ENCODE data around the gene FKBP15.
"Not testable (repeated sequence)": the region's sequence is repeated elsewhere in the genome, so short reads cannot be mapped to it uniquely, and the experiment has no call there.

The FKBP15 gene

GRCh38 chr9:113245894-113246293 lies 24.8 kb upstream of the FKBP15 start:
- H3K27ac ChIP-seq: no peak overlapping the region
- no peak for TF ChIP-seq ZFX (IDR thresholded peaks at IDR 0.05)
- TF ChIP-seq CTCF (conservative IDR thresholded peaks at IDR 0.05): no peak

- no peak for TF ChIP-seq CTCF (conservative IDR thresholded peaks at IDR 0.05)
- TF ChIP-seq ZFX (IDR thresholded peaks at IDR 0.05): no peak
- no peak overlapping the region for H3K27ac ChIP-seq
These were observed 23.5 kb upstream of the FKBP15 start for GRCh38 chr9:113244556-113244955.

- H3K27ac ChIP-seq: no peak overlapping the region
- no peak for TF ChIP-seq CTCF (conservative IDR thresholded peaks at IDR 0.05)
These were observed 20.1 kb upstream of the FKBP15 start for GRCh38 chr9:113241161-113241560.

- no peak for TF ChIP-seq CTCF (conservative IDR thresholded peaks at IDR 0.05)
- TF ChIP-seq ZFX (IDR thresholded peaks at IDR 0.05): no peak
- no peak overlapping the region for H3K27ac ChIP-seq
These were observed 17.8 kb upstream of the FKBP15 start for GRCh38 chr9:113238859-113239232.

GRCh38 chr9:113238202-113238858 lies 17.3 kb upstream of the FKBP15 start:
- H3K27ac ChIP-seq: no peak overlapping the region
- TF ChIP-seq CTCF (conservative IDR thresholded peaks at IDR 0.05): no peak
- TF ChIP-seq ZFX (IDR thresholded peaks at IDR 0.05): no peak

- H3K27ac ChIP-seq: no peak overlapping the region
- no peak for TF ChIP-seq CTCF (conservative IDR thresholded peaks at IDR 0.05)
- no peak for TF ChIP-seq ZFX (IDR thresholded peaks at IDR 0.05)
These were observed 15.9 kb upstream of the FKBP15 start for GRCh38 chr9:113237026-113237425.

- not testable (repeated sequence) for H3K27ac ChIP-seq
These were observed 14.7 kb upstream of the FKBP15 start for GRCh38 chr9:113235701-113236255.

GRCh38 chr9:113231701-113232100 lies 10.6 kb upstream of the FKBP15 start:
- no peak overlapping the region for H3K27ac ChIP-seq
- TF ChIP-seq ZFX (IDR thresholded peaks at IDR 0.05) (no peak), CTCF (conservative IDR thresholded peaks at IDR 0.05) (no peak)
